ENCODE results near the gene ZNF362.
A peak's percentile ranks its signal among the peaks of the same experiment; 100 is the strongest.

ZNF362 gene

GRCh38 chr1:33250724-33251123 lies 5.6 kb upstream of the ZNF362 start:
- in situ Hi-C loops (cut with MboI; ENCODE audit: low sequenced_read_pairs) = no loop called here
- no peak for DNase-seq (ENCODE audit: low spot score in 2 of 2)
- H3K36me3 ChIP-seq (replicated peaks) = no peaks in the 10 kb centered on the region

GRCh38 chr1:33254491-33254890 lies 1.8 kb upstream of the ZNF362 start:
- H3K4me3 ChIP-seq = no peak overlapping the region
- in situ Hi-C loops (cut with MboI; ENCODE audit: low sequenced_read_pairs) = no loop called here
- no peak for DNase-seq (ENCODE audit: low spot score in 2 of 2)
- H3K4me1 ChIP-seq = peaks cover 5% of the 10 kb centered on the region; the same call in 1 of the 2 replicates
- H3K27me3 ChIP-seq (ENCODE audit: low read depth) = no peaks in the 10 kb centered on the region
- H3K36me3 ChIP-seq (replicated peaks) = no peaks in the 10 kb centered on the region
- no peaks in the 10 kb centered on the region for H3K9me3 ChIP-seq

More at GRCh38 chr1:33250724-33251123, 5.6 kb upstream of the ZNF362 start:
- no peaks in the 10 kb centered on the region for H3K4me1 ChIP-seq
- no peaks in the 10 kb centered on the region for H3K9me3 ChIP-seq
- 0 out of 2 replicates have a peak, but pooled peaks cover 5% of the 10 kb centered on the region for H3K27me3 ChIP-seq (ENCODE audit: low read depth)
- H3K4me3 ChIP-seq = no peak overlapping the region

- no peaks in the 10 kb centered on the region for H3K9me3 ChIP-seq
- peaks cover 5% of the 10 kb centered on the region; the same call in 1 of the 2 replicates for H3K4me1 ChIP-seq
- H3K27me3 ChIP-seq (ENCODE audit: low read depth) = no peaks in the 10 kb centered on the region
- peak; percentile 66 to 76 for DNase-seq (ENCODE audit: low spot score in 2 of 2)
- H3K4me3 ChIP-seq = peak overlapping the region; percentile 21
- H3K36me3 ChIP-seq (replicated peaks) = no peaks in the 10 kb centered on the region
- in situ Hi-C loops (cut with MboI; ENCODE audit: low sequenced_read_pairs) = no loop called here
These were observed 708 bp upstream of the ZNF362 start for GRCh38 chr1:33255347-33256220.

DNA sequence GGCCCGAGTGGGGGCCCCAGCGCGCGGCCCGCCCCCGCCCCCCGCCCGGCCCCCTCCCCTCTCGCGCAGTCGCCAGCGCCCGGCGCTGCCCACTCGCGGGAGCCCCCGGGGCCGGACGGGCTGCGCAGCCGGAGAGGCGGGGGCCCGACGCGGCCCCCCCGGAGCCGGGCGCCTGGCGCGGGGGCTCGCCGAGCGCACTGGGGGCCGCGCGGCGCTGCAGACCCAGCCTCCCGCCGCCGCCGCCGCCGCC lies 146 bp upstream of the ZNF362 start:
- no peaks in the 10 kb centered on the region for H3K9me3 ChIP-seq
- H3K27me3 ChIP-seq (ENCODE audit: low read depth) = no peaks in the 10 kb centered on the region
- H3K36me3 ChIP-seq (replicated peaks) = no peaks in the 10 kb centered on the region
- peaks cover 7% of the 10 kb centered on the region; the same call in 1 of the 2 replicates for H3K4me1 ChIP-seq
- in situ Hi-C loops (cut with MboI; ENCODE audit: low sequenced_read_pairs) = no loop called here
- DNase-seq (ENCODE audit: low spot score in 2 of 2) = no peak
- no peak overlapping the region for H3K4me3 ChIP-seq

GRCh38 chr1:33257207-33257771 lies 997 bp downstream of the ZNF362 start:
- in situ Hi-C loops (cut with MboI; ENCODE audit: low sequenced_read_pairs) = no loop called here
- Histone ChIP-seq H3K36me3 (replicated peaks) (no peaks in the 10 kb centered on the region), H3K4me3 (peak overlapping the region; percentile 60), H3K9me3 (no peaks in the 10 kb centered on the region), H3K4me1 (peaks cover 7% of the 10 kb centered on the region; the same call in 1 of the 2 replicates), H3K27me3 (ENCODE audit: low read depth) (no peaks in the 10 kb centered on the region)
- DNase-seq (ENCODE audit: low spot score in 2 of 2) = no peak

DNA sequence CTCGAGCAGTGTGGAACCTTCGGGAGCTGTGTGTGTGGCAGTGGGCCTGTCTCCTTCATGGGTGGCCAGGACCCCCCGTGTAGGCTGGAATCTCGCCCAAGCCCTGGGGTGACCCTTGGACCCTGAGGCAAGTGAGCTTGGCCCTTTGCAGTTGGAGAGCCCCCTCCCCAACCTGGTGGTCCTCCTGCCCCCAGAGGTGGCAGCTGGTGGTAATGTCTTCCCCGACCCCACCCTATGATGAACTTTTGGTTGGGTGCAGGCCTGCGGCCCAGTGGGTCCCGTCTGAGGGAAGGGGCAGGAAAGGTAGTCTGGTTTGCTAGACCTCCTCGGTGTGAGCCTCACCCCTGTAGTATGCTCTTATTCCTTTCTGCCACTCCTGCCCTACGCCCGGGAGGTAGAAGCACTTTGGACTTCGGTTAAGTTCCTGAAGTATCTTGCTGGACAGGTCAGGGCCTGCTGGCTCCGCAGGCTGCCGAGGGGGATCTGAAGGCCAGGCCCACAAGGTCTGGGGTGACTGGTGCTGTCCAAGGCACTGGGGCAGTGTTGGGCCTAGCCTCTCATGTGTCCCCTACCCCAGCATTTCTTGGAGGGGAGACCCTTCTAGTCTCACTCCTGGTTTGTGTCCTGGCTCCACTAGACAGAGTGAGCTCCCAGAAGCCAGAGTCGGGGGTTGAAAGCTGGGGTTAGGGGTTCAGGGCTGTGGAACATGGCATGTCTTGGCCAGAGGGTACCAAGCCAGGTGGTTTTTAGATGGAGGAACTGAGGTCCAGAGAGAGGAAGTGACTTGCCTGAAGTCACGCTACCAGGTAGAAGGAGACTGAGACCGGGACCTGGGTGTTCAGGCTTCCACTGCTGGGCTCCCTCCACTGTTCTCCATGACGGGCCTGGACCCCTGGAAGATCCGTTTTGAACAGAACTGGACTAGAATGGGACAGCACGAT lies 1.8 kb downstream of the ZNF362 start:
- in situ Hi-C loops (cut with MboI; ENCODE audit: low sequenced_read_pairs) = no loop called here
- H3K36me3 ChIP-seq (replicated peaks) = 0 out of 2 replicates have a peak, but pooled peaks cover 3% of the 10 kb centered on the region
- no peaks in the 10 kb centered on the region for H3K9me3 ChIP-seq
- no peaks in the 10 kb centered on the region for H3K27me3 ChIP-seq (ENCODE audit: low read depth)
- H3K4me1 ChIP-seq = peaks cover 7% of the 10 kb centered on the region; the same call in 1 of the 2 replicates
- peak overlapping the region; percentile 60 for H3K4me3 ChIP-seq
- DNase-seq (ENCODE audit: low spot score in 2 of 2) = no peak

GRCh38 chr1:33258788-33259274 lies 2.5 kb downstream of the ZNF362 start:
- Histone ChIP-seq H3K9me3 (no peaks in the 10 kb centered on the region), H3K36me3 (replicated peaks) (0 out of 2 replicates have a peak, but pooled peaks cover 3% of the 10 kb centered on the region), H3K27me3 (ENCODE audit: low read depth) (no peaks in the 10 kb centered on the region), H3K4me3 (no peak overlapping the region), H3K4me1 (peaks cover 7% of the 10 kb centered on the region; the same call in 1 of the 2 replicates)
- in situ Hi-C loops (cut with MboI; ENCODE audit: low sequenced_read_pairs) = no loop called here
- DNase-seq (ENCODE audit: low spot score in 2 of 2) = no peak

DNA sequence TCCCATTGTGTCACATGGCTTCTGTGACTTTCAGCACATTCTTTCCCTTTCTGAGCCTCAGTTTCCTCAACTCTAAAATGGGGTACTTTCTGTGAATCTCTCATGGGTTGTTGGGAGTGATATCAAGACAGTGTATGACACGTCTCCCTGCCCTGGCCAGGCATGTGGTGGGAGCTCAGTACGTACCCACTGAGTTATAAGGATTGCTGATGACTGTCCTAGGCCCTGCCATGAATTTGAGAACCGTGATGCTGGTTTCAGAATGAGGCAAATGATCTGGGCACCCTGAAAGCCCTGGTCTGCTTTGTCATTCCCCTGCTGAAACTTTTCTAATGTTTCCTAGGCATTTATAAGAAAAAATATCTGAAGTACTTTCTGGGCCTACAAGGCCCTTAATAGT lies 3.6 kb downstream of the ZNF362 start:
- in situ Hi-C loops (cut with MboI; ENCODE audit: low sequenced_read_pairs) = no loop called here
- H3K9me3 ChIP-seq = no peaks in the 10 kb centered on the region
- H3K4me3 ChIP-seq = no peak overlapping the region
- peaks cover 7% of the 10 kb centered on the region; the same call in 1 of the 2 replicates for H3K4me1 ChIP-seq
- DNase-seq (ENCODE audit: low spot score in 2 of 2) = no peak
- H3K27me3 ChIP-seq (ENCODE audit: low read depth) = no peaks in the 10 kb centered on the region
- H3K36me3 ChIP-seq (replicated peaks) = 0 out of 2 replicates have a peak, but pooled peaks cover 3% of the 10 kb centered on the region

DNA sequence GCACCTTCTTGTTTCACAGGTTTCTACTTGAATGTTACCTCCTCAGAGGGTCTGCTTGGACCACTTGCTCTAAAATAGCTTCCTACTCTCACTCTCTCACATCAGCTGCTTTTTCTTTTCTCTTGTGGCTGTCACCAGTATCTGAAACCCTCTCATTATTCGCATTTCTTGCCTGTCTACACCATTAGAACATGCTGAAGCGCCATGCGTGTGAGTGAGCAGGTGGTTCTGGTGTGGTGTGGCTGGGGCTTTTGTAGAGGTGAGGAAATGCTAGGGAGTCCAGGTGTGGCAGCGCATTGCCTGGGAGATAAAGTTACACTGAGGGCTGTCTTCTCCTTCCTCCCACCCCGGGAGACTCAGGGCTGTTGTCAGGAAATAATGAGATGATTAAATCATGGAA lies 4.1 kb downstream of the ZNF362 start:
- Histone ChIP-seq H3K27me3 (ENCODE audit: low read depth) (no peaks in the 10 kb centered on the region), H3K36me3 (replicated peaks) (0 out of 2 replicates have a peak, but pooled peaks cover 3% of the 10 kb centered on the region), H3K4me1 (peaks cover 7% of the 10 kb centered on the region; the same call in 1 of the 2 replicates), H3K4me3 (no peak overlapping the region), H3K9me3 (no peaks in the 10 kb centered on the region)
- in situ Hi-C loops (cut with MboI; ENCODE audit: low sequenced_read_pairs) = no loop called here
- DNase-seq (ENCODE audit: low spot score in 2 of 2) = no peak

DNA sequence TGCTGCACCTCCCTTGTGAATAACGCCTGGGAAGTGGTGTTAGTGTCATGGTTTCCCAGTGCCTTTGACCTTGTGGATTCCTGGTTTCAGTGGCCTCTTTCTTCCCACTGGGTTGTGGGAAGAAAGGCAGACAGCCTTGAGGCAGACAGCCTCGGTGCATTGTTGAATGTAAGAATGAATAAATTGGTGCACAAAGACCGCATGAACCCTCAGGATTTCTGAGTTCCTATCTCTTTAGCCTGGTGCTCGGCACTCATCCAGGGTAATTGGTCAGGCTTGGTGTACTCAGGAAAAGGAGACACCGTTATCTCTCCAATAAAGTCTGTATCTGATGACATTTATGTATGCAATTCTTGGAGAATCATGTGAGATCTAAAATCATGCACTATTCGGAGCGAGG lies 5.1 kb downstream of the ZNF362 start:
- no peaks in the 10 kb centered on the region for H3K27me3 ChIP-seq (ENCODE audit: low read depth)
- H3K36me3 ChIP-seq (replicated peaks) = 0 out of 2 replicates have a peak, but pooled peaks cover 3% of the 10 kb centered on the region
- no peak overlapping the region for H3K4me3 ChIP-seq
- H3K9me3 ChIP-seq = no peaks in the 10 kb centered on the region
- no peak for DNase-seq (ENCODE audit: low spot score in 2 of 2)
- in situ Hi-C loops (cut with MboI; ENCODE audit: low sequenced_read_pairs) = no loop called here
- peaks cover 7% of the 10 kb centered on the region; the same call in 1 of the 2 replicates for H3K4me1 ChIP-seq

GRCh38 chr1:33263890-33264504 lies 7.7 kb downstream of the ZNF362 start:
- H3K4me3 ChIP-seq = no peak overlapping the region
- no peaks in the 10 kb centered on the region for H3K9me3 ChIP-seq
- DNase-seq (ENCODE audit: low spot score in 2 of 2) = no peak
- H3K36me3 ChIP-seq (replicated peaks) = 0 out of 2 replicates have a peak, but pooled peaks cover 3% of the 10 kb centered on the region
- no peaks in the 10 kb centered on the region for H3K27me3 ChIP-seq (ENCODE audit: low read depth)
- H3K4me1 ChIP-seq = 0 out of 2 replicates have a peak, but pooled peaks cover 2% of the 10 kb centered on the region
- in situ Hi-C loops (cut with MboI; ENCODE audit: low sequenced_read_pairs) = no loop called here

DNA sequence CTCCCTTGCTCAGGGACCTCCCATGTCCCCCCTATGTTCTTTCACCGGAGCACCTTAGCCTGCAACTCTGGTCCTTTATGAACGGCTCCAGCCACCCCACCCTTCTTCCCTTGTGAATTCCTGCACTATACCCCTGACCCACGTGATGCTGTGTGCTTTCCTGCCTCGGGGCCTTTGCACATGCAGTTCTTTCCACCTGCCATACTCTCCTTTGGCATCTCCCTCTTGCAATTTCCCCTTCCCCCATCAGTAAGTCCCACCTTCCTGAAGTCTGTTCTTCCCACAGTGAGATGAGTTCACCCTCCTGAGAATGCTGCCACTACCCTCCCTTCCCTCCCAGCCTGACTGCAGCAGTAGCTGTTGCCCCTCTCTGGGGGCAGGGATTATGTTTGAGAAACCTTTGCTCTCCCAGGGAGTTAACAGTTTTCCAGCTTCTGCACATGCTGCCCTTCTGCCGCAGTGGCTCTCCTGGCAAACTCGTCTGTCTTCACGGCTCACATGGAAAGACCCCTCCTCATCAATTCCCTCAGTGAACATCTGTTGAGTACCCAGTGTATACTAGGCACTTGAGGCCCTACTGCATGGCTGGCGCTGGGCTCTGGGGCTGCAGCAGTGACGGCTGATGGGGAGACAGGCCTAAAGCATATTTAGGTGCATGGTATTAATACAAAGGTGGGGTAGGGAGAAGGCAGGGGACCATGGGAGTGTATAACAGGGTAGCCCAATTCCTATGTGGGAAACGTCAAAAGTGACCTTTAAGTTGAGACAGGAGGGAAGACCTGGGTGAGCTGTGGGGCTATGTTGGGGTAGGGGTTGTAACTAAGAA lies 9.7 kb downstream of the ZNF362 start:
- H3K9me3 ChIP-seq = no peaks in the 10 kb centered on the region
- in situ Hi-C loops (cut with MboI; ENCODE audit: low sequenced_read_pairs) = no loop called here
- H3K4me3 ChIP-seq = no peak overlapping the region

More for the DNA sequence above, 9.7 kb downstream of the ZNF362 start:
- Histone ChIP-seq H3K36me3 (replicated peaks) (0 out of 2 replicates have a peak, but pooled peaks cover 6% of the 10 kb centered on the region), H3K4me1 (0 out of 2 replicates have a peak, but pooled peaks cover 2% of the 10 kb centered on the region), H3K27me3 (ENCODE audit: low read depth) (no peaks in the 10 kb centered on the region)
- no peak for DNase-seq (ENCODE audit: low spot score in 2 of 2)

Measured in HAP-1 (cell line).